ENCODE measurements around the gene HIC1.

GRCh38 chr17:2055292-2056205, 646 bp downstream of the HIC1 start:
- no peak for TF ChIP-seq POLR2A (IDR thresholded peaks at IDR 0.05)
- TF ChIP-seq, protein P1, sequence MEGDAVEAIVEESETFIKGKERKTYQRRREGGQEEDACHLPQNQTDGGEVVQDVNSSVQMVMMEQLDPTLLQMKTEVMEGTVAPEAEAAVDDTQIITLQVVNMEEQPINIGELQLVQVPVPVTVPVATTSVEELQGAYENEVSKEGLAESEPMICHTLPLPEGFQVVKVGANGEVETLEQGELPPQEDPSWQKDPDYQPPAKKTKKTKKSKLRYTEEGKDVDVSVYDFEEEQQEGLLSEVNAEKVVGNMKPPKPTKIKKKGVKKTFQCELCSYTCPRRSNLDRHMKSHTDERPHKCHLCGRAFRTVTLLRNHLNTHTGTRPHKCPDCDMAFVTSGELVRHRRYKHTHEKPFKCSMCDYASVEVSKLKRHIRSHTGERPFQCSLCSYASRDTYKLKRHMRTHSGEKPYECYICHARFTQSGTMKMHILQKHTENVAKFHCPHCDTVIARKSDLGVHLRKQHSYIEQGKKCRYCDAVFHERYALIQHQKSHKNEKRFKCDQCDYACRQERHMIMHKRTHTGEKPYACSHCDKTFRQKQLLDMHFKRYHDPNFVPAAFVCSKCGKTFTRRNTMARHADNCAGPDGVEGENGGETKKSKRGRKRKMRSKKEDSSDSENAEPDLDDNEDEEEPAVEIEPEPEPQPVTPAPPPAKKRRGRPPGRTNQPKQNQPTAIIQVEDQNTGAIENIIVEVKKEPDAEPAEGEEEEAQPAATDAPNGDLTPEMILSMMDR (IDR thresholded peaks at IDR 0.05), result no peak

Measured in Peyer's patch (tissue), 4 donors.